ENCODE data around the gene REXO2. TPM values are rescaled to one million over a fixed set of nuclear protein-coding genes. Genes with fewer than 3 reads are reported as not detected.

The REXO2 gene
- total and polyA plus RNA-seq, 12 donors: 85.4 to 204 (median 167) TPM

- H3K4me3 ChIP-seq: peak within 1 kb of the TSS; percentile 66 to 89 (median 76)
- H3K36me3 ChIP-seq: peaks cover 0 to 29% (median 0%) of the 10 kb centered on the region in 9 donors
- intact Hi-C loops (cut with DNase I): loop anchor here in 8 of 10 donors (5.0 to 10.0 kb wide), 7 partner anchors 37 to 118 kb away; partner anchors contain the start of genes REXO2 (in 4 of the 8) and NNMT (in 1 of the 8)
- H3K9me3 ChIP-seq: no peaks in the 10 kb centered on the region
- peak; percentile 98 to 99 for DNase-seq
- peak within 1 kb of the TSS; percentile 93 to 100 (median 98) for H3K27ac ChIP-seq
- peaks cover 0 to 73% (median 59%) of the 10 kb centered on the region in 9 donors for H3K4me1 ChIP-seq
- no peaks in the 10 kb centered on the region for H3K27me3 ChIP-seq
- peak; percentile 97 to 99 (median 98) for ATAC-seq
- WGBS, 2 donors: 0 to 1% methylated on average over 65 of the region's 65 CpGs
- peak in 3 of 9 donors; percentile 14 to 23 (median 19) for TF ChIP-seq CTCF (IDR thresholded peaks at IDR 0.05)
Measured at GRCh38 chr11:114400216-114400914, 38.9 kb upstream of the REXO2 start, which contains the start of the genes C11orf71 and RBM7. Gene C11orf71, minus strand, starts transcription at chr11:114400511. Its CDS starts 180 bp downstream, at chr11:114400331. Gene RBM7, plus strand, starts transcription at chr11:114400666. Its CDS starts 6 bp downstream, at chr11:114400672.

GRCh38 chr11:114400915-114401223 lies 38.4 kb upstream of the REXO2 start:
- Histone ChIP-seq H3K27me3 (no peaks in the 10 kb centered on the region), H3K4me1 (peaks cover 0 to 75% (median 63%) of the 10 kb centered on the region in 9 donors), H3K27ac (peak overlapping the region; percentile 93 to 100 (median 98)), H3K36me3 (peaks cover 0 to 34% (median 0%) of the 10 kb centered on the region in 9 donors), H3K9me3 (no peaks in the 10 kb centered on the region), H3K4me3 (peak overlapping the region; percentile 66 to 89 (median 76))
- ATAC-seq (no peak), DNase-seq (no peak)
- 0% methylated on average over 8 of the region's 8 CpGs for WGBS, 2 donors
- TF ChIP-seq CTCF (IDR thresholded peaks at IDR 0.05): no peak
- intact Hi-C loops (cut with DNase I): loop anchor here in 8 of 10 donors (5.0 to 10.0 kb wide), 7 partner anchors 36 to 119 kb away; partner anchors contain the start of genes REXO2 (in 4 of the 8) and NNMT (in 1 of the 8)

GRCh38 chr11:114401311-114401710 lies 38.0 kb upstream of the REXO2 start:
- 2% methylated on average over 4 of the region's 4 CpGs for WGBS, 2 donors
- H3K36me3 ChIP-seq: peaks cover 0 to 39% (median 0%) of the 10 kb centered on the region in 9 donors
- no peak for ATAC-seq
- peaks cover 0 to 75% (median 63%) of the 10 kb centered on the region in 9 donors for H3K4me1 ChIP-seq
- no peaks in the 10 kb centered on the region for H3K27me3 ChIP-seq
- peak overlapping the region in 9 of 10 donors; percentile 93 to 100 (median 99) for H3K27ac ChIP-seq
- no peaks in the 10 kb centered on the region for H3K9me3 ChIP-seq
- no peak for DNase-seq
- H3K4me3 ChIP-seq: peak overlapping the region; percentile 66 to 89 (median 76)
- no peak for TF ChIP-seq CTCF (IDR thresholded peaks at IDR 0.05)
- intact Hi-C loops (cut with DNase I): loop anchor here in 8 of 10 donors (5.0 to 10.0 kb wide), 7 partner anchors 36 to 119 kb away; partner anchors contain the start of genes REXO2 (in 4 of the 8) and NNMT (in 1 of the 8)

GRCh38 chr11:114412946-114413345 lies 26.3 kb upstream of the REXO2 start:
- peaks cover 0 to 12% (median 8%) of the 10 kb centered on the region in 9 donors for H3K4me1 ChIP-seq
- WGBS, 2 donors: 96 to 99% methylated on average over 4 of the region's 4 CpGs
- ATAC-seq: no peak
- TF ChIP-seq CTCF (IDR thresholded peaks at IDR 0.05): no peak
- no peaks in the 10 kb centered on the region for H3K9me3 ChIP-seq
- no peaks in the 10 kb centered on the region for H3K27me3 ChIP-seq
- intact Hi-C loops (cut with DNase I): no loop called here
- H3K36me3 ChIP-seq: peaks cover 0 to 50% (median 9%) of the 10 kb centered on the region in 9 donors
- no peak overlapping the region for H3K27ac ChIP-seq
- no peak overlapping the region for H3K4me3 ChIP-seq
- no peak for DNase-seq
